DMS 273 (cell line): ENCODE measurements around the gene ZCCHC13.
A peak's percentile ranks its signal among the peaks of the same experiment; 100 is the strongest.
"Not testable (repeated sequence)": the region's sequence is repeated elsewhere in the genome, so short reads cannot be mapped to it uniquely, and the experiment has no call there.

Source experiments
- DNase-seq: peaks from one replicate; lab custom pipeline; 2025; ENCODE audit not compliant: unreplicated experiment; lab: John Stamatoyannopoulos, UW

ZCCHC13 gene

GRCh38 chrX:74319321-74319720 lies 15.3 kb downstream of the ZCCHC13 start:
- DNase-seq, result not testable (repeated sequence)

- DNase-seq, result no peak
Measured at GRCh38 chrX:74321191-74321590, 17.2 kb downstream of the ZCCHC13 start.

GRCh38 chrX:74324131-74324530 lies 20.2 kb downstream of the ZCCHC13 start:
- DNase-seq, result peak; percentile 6

GRCh38 chrX:74325130-74326059 lies 21.4 kb downstream of the ZCCHC13 start:
- peak; percentile 70 for DNase-seq

GRCh38 chrX:74338852-74339251 lies 34.9 kb downstream of the ZCCHC13 start:
- no peak for DNase-seq

- DNase-seq, result no peak
Measured at GRCh38 chrX:74340051-74340450, 36.1 kb downstream of the ZCCHC13 start.

- DNase-seq, result not testable (repeated sequence)
Measured at GRCh38 chrX:74342211-74342610, 38.2 kb downstream of the ZCCHC13 start.

- peak; percentile 93 for DNase-seq
Measured at GRCh38 chrX:74343343-74344279, 39.6 kb downstream of the ZCCHC13 start.

GRCh38 chrX:74344280-74344622 lies 40.3 kb downstream of the ZCCHC13 start:
- DNase-seq, result no peak

GRCh38 chrX:74346088-74346487 lies 42.1 kb downstream of the ZCCHC13 start:
- DNase-seq, result no peak

- DNase-seq, result no peak
Measured at GRCh38 chrX:74349387-74349786, 45.4 kb downstream of the ZCCHC13 start.

GRCh38 chrX:74351760-74352159 lies 47.8 kb downstream of the ZCCHC13 start:
- DNase-seq, result no peak

GRCh38 chrX:74353984-74354383 lies 50.0 kb downstream of the ZCCHC13 start:
- DNase-seq, result no peak
